ENCODE measurements around the gene LRPAP1. TPM values are rescaled to one million over a fixed set of nuclear protein-coding genes. Genes with fewer than 3 reads are reported as not detected.

LRPAP1 gene
- total RNA-seq, 1 donor from 2014 or later: 69.3 TPM

- intact Hi-C loops (cut with micrococcal nuclease): no loop called here
These were observed 30.3 kb downstream of the LRPAP1 start for GRCh38 chr4:3501825-3502425.

- intact Hi-C loops (cut with micrococcal nuclease): no loop called here
These were observed 30.9 kb downstream of the LRPAP1 start for GRCh38 chr4:3501126-3501824.

- intact Hi-C loops (cut with micrococcal nuclease): no loop called here
These were observed 31.6 kb downstream of the LRPAP1 start for GRCh38 chr4:3500634-3501101.

DNA sequence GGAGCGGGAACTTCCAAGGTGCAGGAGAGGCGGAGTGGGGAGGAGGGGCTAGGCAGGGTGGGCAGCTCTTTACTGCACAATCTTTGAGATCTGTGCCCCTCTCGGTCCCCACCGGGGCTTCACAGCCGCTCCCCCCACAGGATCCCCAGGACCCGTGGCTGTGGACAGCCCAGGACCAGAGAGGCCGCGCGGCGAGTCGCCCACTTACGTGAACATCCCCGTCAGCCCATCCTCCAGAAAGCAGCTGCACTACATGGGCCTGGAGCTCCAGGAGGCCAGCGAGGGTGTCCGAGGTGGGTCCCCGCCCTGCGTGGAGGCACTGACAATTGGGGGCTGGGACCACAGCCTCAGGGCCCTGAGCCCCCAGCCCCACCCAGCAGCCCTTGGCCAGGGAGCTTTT, 32.1 kb downstream of the LRPAP1 start:
- intact Hi-C loops (cut with micrococcal nuclease): no loop called here

DNA sequence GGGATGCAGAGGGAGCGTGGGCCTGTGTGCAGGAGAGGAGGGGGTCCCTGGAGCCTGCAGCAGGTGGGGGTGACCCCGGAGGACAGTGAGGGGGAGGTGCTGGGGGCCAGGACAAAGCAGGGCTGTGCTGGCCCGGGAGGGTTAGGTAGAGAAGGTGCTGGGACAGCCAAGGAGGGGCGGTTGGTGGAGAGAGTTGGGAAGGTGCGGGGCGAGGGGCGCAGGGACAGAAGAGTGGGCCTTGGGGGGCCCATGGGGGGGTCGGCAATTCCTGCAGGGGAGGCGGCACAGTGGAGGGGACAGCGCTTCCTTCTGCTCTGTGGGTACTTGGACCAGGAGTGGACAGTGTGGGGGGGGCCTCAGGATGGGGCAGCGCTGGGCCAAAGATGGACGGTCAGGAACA, 32.5 kb downstream of the LRPAP1 start:
- intact Hi-C loops (cut with micrococcal nuclease): no loop called here

DNA sequence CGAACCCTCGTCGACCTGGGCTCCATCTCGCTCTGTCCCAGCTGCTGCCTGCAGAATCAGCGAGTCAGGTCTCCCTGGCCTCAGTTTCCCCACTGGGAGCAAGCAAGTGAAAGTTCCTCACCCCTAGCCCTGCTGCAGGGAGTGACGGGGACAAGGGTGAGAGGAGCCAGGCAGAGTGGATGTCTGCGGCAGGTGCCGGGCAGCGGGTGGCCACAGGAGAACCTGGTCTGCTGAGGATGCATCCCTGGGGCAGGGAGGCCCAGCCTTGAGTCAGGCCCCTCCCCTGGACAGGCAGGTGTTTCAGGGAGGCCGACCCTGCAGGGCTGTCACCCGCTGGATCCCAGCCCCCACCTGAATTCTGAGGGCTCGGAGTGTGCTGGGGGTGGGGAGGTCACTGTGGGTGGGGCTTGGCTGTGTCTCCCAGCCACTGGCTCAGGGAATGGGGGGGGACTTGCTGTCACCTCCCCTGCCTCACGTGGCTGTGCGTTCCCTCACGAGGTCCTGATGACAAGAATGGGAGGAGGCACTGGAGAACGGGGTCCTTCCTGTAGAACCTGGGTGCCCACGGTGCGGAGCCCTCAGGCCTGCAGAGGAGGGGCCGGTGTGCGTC, 33.2 kb downstream of the LRPAP1 start:
- intact Hi-C loops (cut with micrococcal nuclease): no loop called here

GRCh38 chr4:3498407-3498806, 33.8 kb downstream of the LRPAP1 start:
- intact Hi-C loops (cut with micrococcal nuclease): no loop called here

GRCh38 chr4:3497523-3498389, 34.5 kb downstream of the LRPAP1 start:
- intact Hi-C loops (cut with micrococcal nuclease): no loop called here

DNA sequence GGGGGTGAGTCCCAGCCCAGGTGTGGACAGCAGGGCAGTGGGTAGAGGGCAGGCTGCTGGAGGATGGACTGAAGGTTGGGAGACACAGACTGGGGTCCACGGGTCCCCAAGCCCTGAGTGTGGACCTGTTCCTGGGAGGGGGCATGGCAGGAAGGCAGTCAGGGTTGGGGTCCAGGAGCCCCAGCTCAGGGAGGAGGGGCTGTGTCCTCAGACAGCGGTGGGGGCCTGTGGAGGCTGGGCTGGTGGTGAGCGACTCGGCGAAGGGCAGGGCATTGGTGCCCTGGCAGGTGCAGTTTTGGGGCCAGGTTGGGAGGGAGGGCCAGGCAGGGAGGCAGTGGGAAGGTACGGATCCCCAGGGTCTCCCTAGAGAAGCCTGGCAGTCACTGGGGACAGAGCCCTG, 35.1 kb downstream of the LRPAP1 start:
- intact Hi-C loops (cut with micrococcal nuclease): no loop called here

DNA sequence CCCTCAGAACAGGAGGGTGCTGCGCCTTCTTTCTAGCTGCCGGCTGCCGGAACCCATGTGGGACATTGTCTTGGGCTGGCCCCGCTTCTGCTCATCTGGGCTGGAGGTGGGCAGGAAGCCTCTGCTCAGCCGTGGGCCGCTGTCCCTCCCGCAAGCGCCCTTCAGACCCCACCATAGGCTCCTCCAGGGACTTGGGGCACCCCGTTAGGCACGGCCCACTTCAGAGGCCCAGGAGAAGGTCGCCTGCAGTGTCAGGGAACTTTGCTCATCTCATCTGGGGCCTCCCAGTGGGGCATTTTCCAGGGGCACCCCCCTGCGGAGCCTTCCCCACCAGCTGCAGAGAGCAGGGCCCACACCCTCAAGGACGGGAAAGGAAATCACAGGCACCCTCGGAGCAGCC, 36.2 kb downstream of the LRPAP1 start:
- intact Hi-C loops (cut with micrococcal nuclease): no loop called here

DNA sequence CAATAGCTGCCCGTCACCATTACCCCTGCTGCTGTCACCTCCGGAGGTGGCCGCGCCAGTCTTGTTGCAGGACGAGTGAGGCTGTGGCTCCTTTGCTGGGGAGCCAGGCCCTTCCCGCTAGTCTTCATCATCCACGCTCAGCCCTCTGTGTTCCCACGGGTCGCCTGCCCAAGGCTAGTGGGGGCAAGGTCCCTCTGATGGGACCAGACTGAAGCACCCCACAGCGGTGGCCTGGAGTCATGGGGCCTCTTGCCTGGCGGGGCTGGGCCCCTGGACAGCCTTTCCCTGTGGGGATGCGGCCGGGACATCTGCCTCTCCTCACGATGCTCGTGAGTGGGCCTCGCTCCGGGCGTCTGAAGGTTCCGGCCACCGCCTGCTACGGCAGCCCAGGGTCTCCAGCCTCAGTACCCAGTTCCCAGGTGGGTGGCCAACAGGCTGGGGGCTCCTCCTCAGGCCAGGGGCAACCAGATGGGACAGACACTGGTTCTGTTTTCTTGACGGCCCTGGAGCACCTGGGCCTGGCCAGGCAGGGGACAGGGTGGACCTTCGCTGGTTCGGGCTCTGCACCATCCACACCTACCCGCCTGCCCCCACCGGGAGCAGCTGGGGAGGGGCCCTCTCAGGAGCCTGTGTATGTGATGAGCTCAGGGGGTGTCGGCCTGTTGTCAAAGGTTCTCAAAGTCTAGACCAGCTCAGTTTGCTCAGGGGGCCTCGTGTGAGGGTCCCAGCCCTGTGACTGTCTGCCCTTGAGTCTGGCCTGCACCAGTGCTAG, 36.8 kb downstream of the LRPAP1 start:
- intact Hi-C loops (cut with micrococcal nuclease): no loop called here

GRCh38 chr4:3494462-3494871, 37.8 kb downstream of the LRPAP1 start:
- intact Hi-C loops (cut with micrococcal nuclease): no loop called here

DNA sequence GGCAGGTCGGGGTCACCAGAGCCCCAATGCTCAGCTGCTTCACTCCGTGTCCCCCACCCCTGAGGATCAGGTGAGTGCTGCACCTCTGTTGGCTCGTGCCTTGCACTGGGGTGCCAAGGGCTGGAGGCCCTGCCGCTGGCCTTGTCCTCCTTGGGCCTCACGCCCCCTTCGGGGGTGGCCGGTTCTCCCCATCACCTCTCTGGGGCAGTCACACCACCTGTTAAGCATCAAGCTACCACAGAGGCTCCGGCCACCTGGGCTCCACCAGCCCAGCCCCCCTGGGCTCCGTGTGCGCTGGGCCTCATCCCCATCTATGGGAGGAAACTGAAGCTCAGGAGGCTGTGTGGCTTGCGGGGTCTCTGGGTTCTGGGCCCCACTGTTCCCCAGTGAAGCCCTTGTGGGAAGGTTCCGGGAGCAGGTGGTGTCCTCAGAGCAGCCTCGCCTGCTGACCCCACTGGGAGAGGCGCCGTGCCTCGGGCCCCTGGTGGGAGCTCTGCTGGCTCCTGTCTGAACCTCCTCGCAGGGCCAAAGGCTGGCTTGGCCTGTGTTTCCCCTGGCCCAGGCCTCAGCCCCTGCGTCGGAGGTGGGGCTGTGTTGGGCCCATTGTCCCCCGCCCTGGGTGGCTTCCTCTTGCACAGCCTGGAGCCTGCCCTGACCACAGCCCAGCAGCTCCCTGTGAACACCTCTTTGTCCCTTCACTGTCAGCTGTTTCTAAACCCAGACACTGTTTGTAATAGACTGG, 38.3 kb downstream of the LRPAP1 start:
- intact Hi-C loops (cut with micrococcal nuclease): no loop called here

GRCh38 chr4:3492741-3493719, 39.2 kb downstream of the LRPAP1 start:
- intact Hi-C loops (cut with micrococcal nuclease): no loop called here

- intact Hi-C loops (cut with micrococcal nuclease): no loop called here
These were observed 40.4 kb downstream of the LRPAP1 start for GRCh38 chr4:3491681-3492405.

DNA sequence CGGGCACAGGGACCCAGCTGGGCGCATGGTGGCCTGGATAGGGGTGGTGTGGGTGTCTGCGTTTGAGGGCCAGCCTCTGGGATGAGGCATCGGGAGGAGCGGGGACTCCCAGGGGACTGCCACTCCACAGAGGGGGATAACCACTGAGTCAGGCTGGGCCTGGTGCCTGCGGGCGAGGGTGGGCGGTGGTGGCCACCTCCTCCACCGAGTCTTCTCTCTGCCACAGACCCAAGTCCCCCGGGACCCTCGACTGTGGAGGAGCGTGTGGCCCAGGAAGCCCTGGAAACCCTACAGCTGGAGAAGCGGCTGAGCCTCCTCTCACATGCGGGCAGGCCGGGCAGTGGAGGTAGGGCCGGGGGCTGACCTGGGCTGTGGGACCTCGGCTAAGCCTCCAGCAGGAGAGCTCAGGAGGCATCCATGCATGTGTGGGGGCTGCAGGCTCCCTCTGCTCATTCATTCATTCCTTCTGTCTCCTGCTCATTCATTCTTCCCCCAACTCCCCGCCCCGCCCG, 42.7 kb downstream of the LRPAP1 start:
- intact Hi-C loops (cut with micrococcal nuclease): no loop called here

DNA sequence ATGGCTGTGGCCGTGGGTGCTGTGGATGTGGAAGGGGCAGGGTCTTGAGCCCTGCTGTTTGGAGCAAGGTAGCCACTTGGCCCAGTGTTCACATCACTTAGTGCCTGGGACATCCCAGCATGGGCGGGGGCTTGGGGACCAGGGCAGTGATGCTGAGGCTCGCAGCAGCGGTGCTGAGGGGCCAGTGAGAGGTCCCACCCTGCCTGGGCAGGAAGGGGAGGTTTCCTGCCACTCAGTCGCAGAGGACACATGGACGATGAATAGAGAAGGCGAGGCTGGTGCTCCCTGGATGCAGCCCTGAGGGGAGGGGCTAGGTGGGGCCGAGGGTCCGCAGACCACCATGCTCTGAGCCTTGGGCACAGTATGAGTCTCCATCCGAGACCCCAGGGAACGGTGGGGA, 43.4 kb downstream of the LRPAP1 start:
- intact Hi-C loops (cut with micrococcal nuclease): no loop called here

DNA sequence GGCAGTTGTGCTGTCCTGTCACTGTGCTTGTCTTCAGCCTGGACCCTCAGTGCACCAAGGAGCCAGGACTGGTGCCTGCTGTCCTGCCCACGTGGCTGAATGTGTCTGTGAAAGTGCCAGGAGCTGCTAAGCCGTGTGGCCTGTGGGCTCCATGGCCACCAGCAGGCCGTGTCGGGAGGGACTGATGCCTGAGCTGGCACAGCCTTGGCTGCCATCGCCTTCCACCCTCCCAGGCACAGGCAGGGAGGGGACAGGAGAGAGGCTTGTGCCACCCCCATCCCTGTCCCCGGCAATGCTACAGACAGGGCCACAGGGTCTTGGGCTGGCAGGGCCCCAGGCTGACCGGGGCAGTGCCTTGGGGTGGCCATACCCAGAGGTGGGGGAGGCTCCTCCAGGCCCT, 44.4 kb downstream of the LRPAP1 start:
- intact Hi-C loops (cut with micrococcal nuclease): no loop called here

Data from T-helper 2 cell treated with Interferon-gamma antibody and Interleukin-4, amounts not matched to agents 100 ng/mL and 5 ng/mL, for 36 hours (primary cell).